Astrocyte (in vitro differentiated cells and primary cell): ENCODE measurements around the gene CRYAA. TPM values are rescaled to one million over a fixed set of nuclear protein-coding genes. Genes with fewer than 3 reads are reported as not detected.

ENCODE experiments used
- DNase-seq: peaks from one replicate; pipeline ENCODE4 v3.0.0-alpha.2; 2010; ENCODE audit warnings: low read depth
- FAIRE-seq: peaks from 2 replicates; lab custom pipeline; 2011; peaks lifted over from hg19 to GRCh38; lab: Jason Lieb, UNC
- H2AFZ ChIP-seq: 2 replicates; pipeline ENCODE4 v1.6.0; 2012; ENCODE audit warnings: low read depth, low read length, inconsistent platforms
- H3K27ac ChIP-seq: 2 replicates; pipeline ENCODE4 v1.5.1; 2011; ENCODE audit warnings: low read depth, low read length, inconsistent platforms
- H3K27me3 ChIP-seq: 2 replicates; pipeline ENCODE4 v1.6.0; 2011; ENCODE audit warnings: low read length, inconsistent platforms; ENCODE audit not compliant: insufficient read depth
- H3K36me3 ChIP-seq: 2 replicates; pipeline ENCODE4 v1.5.1; 2011; ENCODE audit warnings: low read length, inconsistent platforms; ENCODE audit not compliant: insufficient read depth
- H3K4me1 ChIP-seq: 2 replicates; pipeline ENCODE4 v1.5.1; 2011; ENCODE audit warnings: low read length, inconsistent platforms; ENCODE audit not compliant: insufficient read depth
- H3K4me2 ChIP-seq: 2 replicates; pipeline ENCODE4 v1.6.0; 2012; ENCODE audit warnings: low read length, inconsistent platforms
- H3K4me3 ChIP-seq: 2 replicates; pipeline ENCODE4 v1.5.1; 2011; ENCODE audit warnings: low read depth, mild to moderate bottlenecking, low read length, inconsistent platforms; ENCODE audit not compliant: insufficient read depth
- H3K79me2 ChIP-seq: 2 replicates; pipeline ENCODE4 v1.6.0; 2012; ENCODE audit warnings: mild to moderate bottlenecking, low read length, inconsistent platforms; ENCODE audit not compliant: insufficient read depth
- H3K9ac ChIP-seq: 2 replicates; pipeline ENCODE4 v1.6.0; 2012; ENCODE audit warnings: mild to moderate bottlenecking, low read length, inconsistent platforms
- H3K9me3 ChIP-seq: 2 replicates; pipeline ENCODE4 v1.5.1; 2012; ENCODE audit warnings: low read depth, mild to moderate bottlenecking, low read length, inconsistent platforms; ENCODE audit not compliant: insufficient read depth
- H4K20me1 ChIP-seq: 2 replicates; pipeline ENCODE4 v1.6.0; 2012; ENCODE audit warnings: low read length, inconsistent platforms; ENCODE audit not compliant: insufficient read depth
- H3K27ac Mint-ChIP-seq: one replicate; pipeline ENCODE4 v1.8.0; 2021; ENCODE audit warnings: mild to moderate bottlenecking, mixed read lengths; ENCODE audit not compliant: unreplicated experiment
- H3K27me3 Mint-ChIP-seq: one replicate; pipeline ENCODE4 v1.8.0; 2021; ENCODE audit warnings: low read depth, mixed read lengths; ENCODE audit not compliant: unreplicated experiment
- H3K36me3 Mint-ChIP-seq: one replicate; pipeline ENCODE4 v1.8.0; 2021; ENCODE audit warnings: low read depth, mixed read lengths; ENCODE audit not compliant: unreplicated experiment
- H3K4me1 Mint-ChIP-seq: one replicate; pipeline ENCODE4 v1.8.0; 2021; ENCODE audit warnings: low read depth, mixed read lengths; ENCODE audit not compliant: unreplicated experiment
- H3K4me3 Mint-ChIP-seq: one replicate; pipeline ENCODE4 v1.8.0; 2021; ENCODE audit warnings: mild to moderate bottlenecking, moderate library complexity, mixed read lengths; ENCODE audit not compliant: unreplicated experiment
- H3K9me3 Mint-ChIP-seq: one replicate; pipeline ENCODE4 v1.8.0; 2021; ENCODE audit warnings: mild to moderate bottlenecking, mixed read lengths; ENCODE audit not compliant: unreplicated experiment
- CTCF ChIP-seq: IDR thresholded peaks from 2 replicates; pipeline ENCODE4 v1.5.1; 2011; ENCODE audit warnings: low read depth, mild to moderate bottlenecking, inconsistent platforms, low read length, moderate library complexity; ENCODE audit not compliant: insufficient read depth
- EZH2 ChIP-seq: IDR thresholded peaks from 2 replicates; pipeline ENCODE4 v1.6.1; 2012; ENCODE audit warnings: mild to moderate bottlenecking, low read length, inconsistent platforms; ENCODE audit not compliant: insufficient read depth
- total RNA-seq: library from RNA; stranded (reverse); gene quantifications from 2 replicates; pipeline ENCODE4 v1.2.1, GENCODE V29; 2021

Gene CRYAA
- total RNA-seq, 1 donor from 2014 or later: not detected

- DNase-seq (peak; percentile 76), FAIRE-seq (no peak)
- H3K27me3 ChIP-seq: peaks cover 18% of the 10 kb centered on the region
- H3K9me3 ChIP-seq: no peaks in the 10 kb centered on the region
- H3K27ac ChIP-seq: peak overlapping the region; percentile 27
- Mint-ChIP-seq H3K9me3 (peaks cover 11% of the 10 kb centered on the region), H3K4me3 (no peak overlapping the region), H3K27ac (no peak overlapping the region), H3K27me3 (peaks cover 20% of the 10 kb centered on the region), H3K36me3 (no peaks in the 10 kb centered on the region), H3K4me1 (peaks cover 31% of the 10 kb centered on the region)
- TF ChIP-seq EZH2: no peak
- no peak for TF ChIP-seq CTCF
- H3K4me1 ChIP-seq: peaks cover 20% of the 10 kb centered on the region
- no peaks in the 10 kb centered on the region for H3K36me3 ChIP-seq
- peak overlapping the region; percentile 26 for H2AFZ ChIP-seq
- H4K20me1 ChIP-seq: no peaks in the 10 kb centered on the region
- H3K9ac ChIP-seq: peak overlapping the region; percentile 16
- H3K4me3 ChIP-seq: no peak overlapping the region
- H3K79me2 ChIP-seq: no peaks in the 10 kb centered on the region
- peak overlapping the region; percentile 57 for H3K4me2 ChIP-seq
Observed at GRCh38 chr21:43193651-43194302, 25.0 kb downstream of the CRYAA start.

- H3K27ac Mint-ChIP-seq: no peak overlapping the region
- H3K4me3 Mint-ChIP-seq: no peak overlapping the region
- Histone ChIP-seq H3K27ac (peak overlapping the region; percentile 27), H4K20me1 (no peaks in the 10 kb centered on the region), H3K27me3 (peaks cover 18% of the 10 kb centered on the region), H3K79me2 (no peaks in the 10 kb centered on the region), H3K4me3 (no peak overlapping the region), H3K36me3 (no peaks in the 10 kb centered on the region), H2AFZ (peak overlapping the region; percentile 30), H3K4me1 (peaks cover 20% of the 10 kb centered on the region), H3K9me3 (no peaks in the 10 kb centered on the region), H3K4me2 (peak overlapping the region; percentile 63), H3K9ac (peak overlapping the region; percentile 13)
- H3K36me3 Mint-ChIP-seq: no peaks in the 10 kb centered on the region
- peaks cover 31% of the 10 kb centered on the region for H3K4me1 Mint-ChIP-seq
- peaks cover 20% of the 10 kb centered on the region for H3K27me3 Mint-ChIP-seq
- no peak for FAIRE-seq
- H3K9me3 Mint-ChIP-seq: peaks cover 11% of the 10 kb centered on the region
- no peak for DNase-seq
- TF ChIP-seq EZH2 (no peak), CTCF (no peak)
Observed at GRCh38 chr21:43194303-43195120, 25.7 kb downstream of the CRYAA start.
